ENCODE results near the gene NF1.
"Not testable (repeated sequence)": the region's sequence is repeated elsewhere in the genome, so short reads cannot be mapped to it uniquely, and the experiment has no call there.

DNA sequence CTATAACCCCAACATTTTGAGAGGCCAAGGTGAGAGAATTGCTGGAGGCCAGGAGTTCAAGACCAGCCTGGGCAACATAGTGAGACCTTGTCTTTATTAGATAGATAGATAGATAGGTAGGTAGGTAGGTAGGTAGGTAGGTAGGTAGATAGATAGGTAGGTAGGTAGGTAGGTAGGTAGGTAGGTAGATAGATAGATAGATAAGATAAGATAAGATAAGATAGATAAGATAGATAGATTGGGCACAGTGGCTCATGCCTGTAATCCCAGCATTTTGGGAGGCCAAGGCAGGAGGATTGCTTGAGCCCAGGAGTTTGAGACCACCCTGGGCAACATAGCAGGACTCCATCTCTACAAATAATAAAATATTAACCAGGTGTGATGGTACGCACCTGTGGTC lies 168.1 kb downstream of the NF1 start:
- TF ChIP-seq POLR2A (IDR thresholded peaks at IDR 0.05) = not testable (repeated sequence)
- TF ChIP-seq, protein P1, sequence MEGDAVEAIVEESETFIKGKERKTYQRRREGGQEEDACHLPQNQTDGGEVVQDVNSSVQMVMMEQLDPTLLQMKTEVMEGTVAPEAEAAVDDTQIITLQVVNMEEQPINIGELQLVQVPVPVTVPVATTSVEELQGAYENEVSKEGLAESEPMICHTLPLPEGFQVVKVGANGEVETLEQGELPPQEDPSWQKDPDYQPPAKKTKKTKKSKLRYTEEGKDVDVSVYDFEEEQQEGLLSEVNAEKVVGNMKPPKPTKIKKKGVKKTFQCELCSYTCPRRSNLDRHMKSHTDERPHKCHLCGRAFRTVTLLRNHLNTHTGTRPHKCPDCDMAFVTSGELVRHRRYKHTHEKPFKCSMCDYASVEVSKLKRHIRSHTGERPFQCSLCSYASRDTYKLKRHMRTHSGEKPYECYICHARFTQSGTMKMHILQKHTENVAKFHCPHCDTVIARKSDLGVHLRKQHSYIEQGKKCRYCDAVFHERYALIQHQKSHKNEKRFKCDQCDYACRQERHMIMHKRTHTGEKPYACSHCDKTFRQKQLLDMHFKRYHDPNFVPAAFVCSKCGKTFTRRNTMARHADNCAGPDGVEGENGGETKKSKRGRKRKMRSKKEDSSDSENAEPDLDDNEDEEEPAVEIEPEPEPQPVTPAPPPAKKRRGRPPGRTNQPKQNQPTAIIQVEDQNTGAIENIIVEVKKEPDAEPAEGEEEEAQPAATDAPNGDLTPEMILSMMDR (IDR thresholded peaks at IDR 0.05) = not testable (repeated sequence)
